Adipose tissue (tissue), 3 donors: Measurements from ENCODE around the gene RPL29. TPM values are rescaled to one million over a fixed set of nuclear protein-coding genes. Genes with fewer than 3 reads are reported as not detected.
"Not testable (repeated sequence)": the region's sequence is repeated elsewhere in the genome, so short reads cannot be mapped to it uniquely, and the experiment has no call there.

Source experiments
- H3K27ac ChIP-seq: one replicate; pipeline ENCODE4 v1.5.1; 2013; ENCODE audit warnings: low read depth, low read length
- WGBS, 3 donors: extraction: QIAGEN DNeasy Blood & Tissue Kit; methylation state at CpG; one replicate each; pipeline ENCODE4 v1.1.7; 2013; 5-methylcytosine and 5-hydroxymethylcytosine counted together
- polyA plus RNA-seq, 3 donors: library from polyadenylated mRNA; stranded (reverse); fragments of 200-250 nt; gene quantifications; one replicate each; pipeline ENCODE4 v1.2.3, GENCODE V29; 2013
- donor health status: healthy with polysubstance abuse.
- donor health status: Bipolar disorder and iron deficiency.
- donor health status: healthy.

The RPL29 gene
- polyA plus RNA-seq: 1,000 to 10,000 TPM; 1,845 to 3,201 (median 3,021) TPM

GRCh38 chr3:51995346-51996163 lies at the start of gene RPL29:
RPL29 (minus strand) TSS chr3:51995895; CDS start chr3:51995461, 434 bp downstream.
- 0% methylated on average over 39 to 40 of the region's 40 CpGs for WGBS, 3 donors
- no peak within 1 kb of the TSS for H3K27ac ChIP-seq

- H3K27ac ChIP-seq: no peak overlapping the region
- WGBS, 3 donors: 90 to 95% (median 93%) methylated on average over 18 of the region's 18 CpGs
Measured at GRCh38 chr3:52044869-52045619, 49.3 kb upstream of the RPL29 start.

GRCh38 chr3:52043750-52044149 lies 48.1 kb upstream of the RPL29 start:
- 80 to 88% (median 85%) methylated on average over 6 of the region's 6 CpGs for WGBS, 3 donors
- no peak overlapping the region for H3K27ac ChIP-seq

- 90 to 100% (median 95%) methylated on average over 1 of the region's 1 CpG for WGBS, 3 donors
- H3K27ac ChIP-seq: not testable (repeated sequence)
Measured at GRCh38 chr3:52043039-52043438, 47.3 kb upstream of the RPL29 start.

- WGBS, 3 donors: 70 to 77% (median 73%) methylated on average over 10 of the region's 10 CpGs
- H3K27ac ChIP-seq: no peak overlapping the region
Measured at GRCh38 chr3:52041118-52041731, 45.5 kb upstream of the RPL29 start.

GRCh38 chr3:52040600-52040999 lies 44.9 kb upstream of the RPL29 start:
- H3K27ac ChIP-seq: no peak overlapping the region
- WGBS, 3 donors: 64 to 79% (median 65%) methylated on average over 5 to 8 of the region's 8 CpGs

- 25 to 75% (median 57%) methylated on average over 15 to 17 of the region's 17 CpGs for WGBS, 3 donors
- no peak overlapping the region for H3K27ac ChIP-seq
Measured at GRCh38 chr3:52039846-52040245, 44.2 kb upstream of the RPL29 start.

- no peak overlapping the region for H3K27ac ChIP-seq
- WGBS, 3 donors: 75 to 88% (median 82%) methylated on average over 4 of the region's 4 CpGs
Measured at GRCh38 chr3:52039426-52039825, 43.7 kb upstream of the RPL29 start.

- H3K27ac ChIP-seq: no peak overlapping the region
- WGBS, 3 donors: 89% methylated on average over 5 to 6 of the region's 6 CpGs
Measured at GRCh38 chr3:52038227-52038626, 42.5 kb upstream of the RPL29 start.

GRCh38 chr3:52037291-52037690 lies 41.6 kb upstream of the RPL29 start:
- no peak overlapping the region for H3K27ac ChIP-seq
- 86 to 98% (median 89%) methylated on average over 4 of the region's 4 CpGs for WGBS, 3 donors

- 37 to 65% (median 61%) methylated on average over 5 of the region's 5 CpGs for WGBS, 3 donors
- H3K27ac ChIP-seq: no peak overlapping the region
Measured at GRCh38 chr3:52036829-52037228, 41.1 kb upstream of the RPL29 start.

GRCh38 chr3:52036222-52036694 lies 40.6 kb upstream of the RPL29 start:
- 84 to 94% (median 88%) methylated on average over 5 of the region's 5 CpGs for WGBS, 3 donors
- no peak overlapping the region for H3K27ac ChIP-seq

GRCh38 chr3:52034651-52035050 lies 39.0 kb upstream of the RPL29 start:
- 75 to 86% (median 83%) methylated on average over 3 of the region's 3 CpGs for WGBS, 3 donors
- no peak overlapping the region for H3K27ac ChIP-seq

GRCh38 chr3:52034212-52034611 lies 38.5 kb upstream of the RPL29 start:
- H3K27ac ChIP-seq: no peak overlapping the region
- 82 to 99% (median 93%) methylated on average over 5 of the region's 5 CpGs for WGBS, 3 donors

- 92 to 96% (median 93%) methylated on average over 6 of the region's 6 CpGs for WGBS, 3 donors
Measured at GRCh38 chr3:52033748-52034147, 38.1 kb upstream of the RPL29 start.

GRCh38 chr3:52032702-52033408 lies 37.2 kb upstream of the RPL29 start:
- whole genome bisulfite sequencing, 3 donors: 85 to 88% (median 86%) methylated on average over 11 of the region's 11 CpGs
- H3K27ac ChIP-seq: no peak overlapping the region

More at GRCh38 chr3:52033748-52034147, 38.1 kb upstream of the RPL29 start:
- H3K27ac ChIP-seq: not testable (repeated sequence)

- WGBS, 3 donors: 89% methylated on average over 10 of the region's 10 CpGs
Measured at GRCh38 chr3:52031896-52032295, 36.2 kb upstream of the RPL29 start.

GRCh38 chr3:52030714-52031310 lies 35.1 kb upstream of the RPL29 start:
- H3K27ac ChIP-seq: no peak overlapping the region
- 83 to 89% (median 88%) methylated on average over 11 of the region's 11 CpGs for WGBS, 3 donors

More at GRCh38 chr3:52031896-52032295, 36.2 kb upstream of the RPL29 start:
- no peak overlapping the region for H3K27ac ChIP-seq
